Activated B cell treated with CpG ODN at 0.5 μM for 24 hours (primary cell): ENCODE results near the gene LILRB2. TPM values are rescaled to one million over a fixed set of nuclear protein-coding genes. Genes with fewer than 3 reads are reported as not detected.
A peak's percentile ranks its signal among the peaks of the same experiment; 100 is the strongest.

Experiments used
- ATAC-seq: fragments of 200-7000 bp; cut with Tn5 transposase; one replicate; pipeline ENCODE4 v1.10.0; 2021; ENCODE audit warnings: low read depth, mild to moderate bottlenecking, moderate library complexity
- CTCF ChIA-PET: fragments of 350-600 bp; sonication (Branson Sonifier 250); formaldehyde crosslinking; loops from one replicate; lab custom pipeline; 2021; ENCODE audit warnings: antibody characterized with exemption; lab: Charles Lee
- POLR2A ChIA-PET: fragments of 350-600 bp; sonication (Branson Sonifier 250); formaldehyde crosslinking; loops from one replicate; lab custom pipeline; 2021; ENCODE audit warnings: antibody characterized with exemption; lab: Charles Lee
- DNase-seq: peaks from one replicate; pipeline ENCODE4 v3.0.0; 2022
- H3K27ac Mint-ChIP-seq: one replicate; pipeline ENCODE4 v1.8.0; 2020; ENCODE audit warnings: mixed read lengths
- H3K27me3 Mint-ChIP-seq: one replicate; pipeline ENCODE4 v1.8.0; 2021; ENCODE audit warnings: mixed read lengths
- H3K36me3 Mint-ChIP-seq: one replicate; pipeline ENCODE4 v1.8.0; 2021; ENCODE audit warnings: low read depth, mixed read lengths
- H3K4me1 Mint-ChIP-seq: one replicate; pipeline ENCODE4 v1.8.0; 2021; ENCODE audit warnings: mixed read lengths
- H3K4me3 Mint-ChIP-seq: one replicate; pipeline ENCODE4 v1.8.0; 2020; ENCODE audit warnings: mild to moderate bottlenecking, mixed read lengths
- H3K9me3 Mint-ChIP-seq: one replicate; pipeline ENCODE4 v1.8.0; 2020; ENCODE audit warnings: mixed read lengths
- intact Hi-C: fragments of 100-400 bp; cut with micrococcal nuclease; formaldehyde crosslinking; loops from one replicate; pipeline ENCODE4 v1.15.1; 2024
- total RNA-seq: library from RNA; stranded (reverse); gene quantifications from 2 replicates; pipeline ENCODE4 v1.2.3, GENCODE V29; 2022
- TF ChIP-seq, protein P1 (sequence below): fragments of 200-600 bp; IDR thresholded peaks from one replicate; pipeline ENCODE4 v1.8.0; 2022; ENCODE audit warnings: antibody characterized with exemption, mild to moderate bottlenecking

LILRB2 gene
- total RNA-seq, 1 donor from 2014 or later: 7.9 TPM

DNA sequence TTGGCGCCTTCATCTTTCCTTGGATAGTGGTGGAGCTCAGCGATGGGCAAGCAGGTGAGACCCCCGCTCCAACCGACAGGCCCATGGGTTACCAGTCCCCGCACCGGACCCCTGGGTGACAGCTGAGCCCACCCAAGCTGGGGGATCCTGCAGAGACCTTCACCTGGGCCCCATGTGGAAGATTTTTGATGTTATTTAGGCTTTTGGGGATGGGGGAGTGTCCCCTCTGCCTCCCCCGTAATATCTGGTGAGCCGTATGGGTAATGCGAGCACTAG is 37.0 kb upstream of the LILRB2 start:
- ATAC-seq: no peak
- POLR2A ChIA-PET: interaction anchor here (0.8 to 1.9 kb wide), 3 partner anchors 29 to 37 kb away, joined by 3 to 10 read pairs (median 7); partner anchors contain the start of gene LILRB2
- TF ChIP-seq, protein P1, sequence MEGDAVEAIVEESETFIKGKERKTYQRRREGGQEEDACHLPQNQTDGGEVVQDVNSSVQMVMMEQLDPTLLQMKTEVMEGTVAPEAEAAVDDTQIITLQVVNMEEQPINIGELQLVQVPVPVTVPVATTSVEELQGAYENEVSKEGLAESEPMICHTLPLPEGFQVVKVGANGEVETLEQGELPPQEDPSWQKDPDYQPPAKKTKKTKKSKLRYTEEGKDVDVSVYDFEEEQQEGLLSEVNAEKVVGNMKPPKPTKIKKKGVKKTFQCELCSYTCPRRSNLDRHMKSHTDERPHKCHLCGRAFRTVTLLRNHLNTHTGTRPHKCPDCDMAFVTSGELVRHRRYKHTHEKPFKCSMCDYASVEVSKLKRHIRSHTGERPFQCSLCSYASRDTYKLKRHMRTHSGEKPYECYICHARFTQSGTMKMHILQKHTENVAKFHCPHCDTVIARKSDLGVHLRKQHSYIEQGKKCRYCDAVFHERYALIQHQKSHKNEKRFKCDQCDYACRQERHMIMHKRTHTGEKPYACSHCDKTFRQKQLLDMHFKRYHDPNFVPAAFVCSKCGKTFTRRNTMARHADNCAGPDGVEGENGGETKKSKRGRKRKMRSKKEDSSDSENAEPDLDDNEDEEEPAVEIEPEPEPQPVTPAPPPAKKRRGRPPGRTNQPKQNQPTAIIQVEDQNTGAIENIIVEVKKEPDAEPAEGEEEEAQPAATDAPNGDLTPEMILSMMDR: no peak
- peak overlapping the region; percentile 84 for H3K27ac Mint-ChIP-seq
- no peak overlapping the region for H3K4me3 Mint-ChIP-seq
- intact Hi-C loops: loop anchor here (5.0 kb wide), 1 partner anchor 36 kb away; the partner anchor contains the start of gene LILRB2
- CTCF ChIA-PET: no interaction called here
- H3K4me1 Mint-ChIP-seq: peaks cover 41% of the 10 kb centered on the region
- H3K36me3 Mint-ChIP-seq: no peaks in the 10 kb centered on the region
- no peaks in the 10 kb centered on the region for H3K9me3 Mint-ChIP-seq
- DNase-seq: no peak
- H3K27me3 Mint-ChIP-seq: peaks cover 10% of the 10 kb centered on the region

DNA sequence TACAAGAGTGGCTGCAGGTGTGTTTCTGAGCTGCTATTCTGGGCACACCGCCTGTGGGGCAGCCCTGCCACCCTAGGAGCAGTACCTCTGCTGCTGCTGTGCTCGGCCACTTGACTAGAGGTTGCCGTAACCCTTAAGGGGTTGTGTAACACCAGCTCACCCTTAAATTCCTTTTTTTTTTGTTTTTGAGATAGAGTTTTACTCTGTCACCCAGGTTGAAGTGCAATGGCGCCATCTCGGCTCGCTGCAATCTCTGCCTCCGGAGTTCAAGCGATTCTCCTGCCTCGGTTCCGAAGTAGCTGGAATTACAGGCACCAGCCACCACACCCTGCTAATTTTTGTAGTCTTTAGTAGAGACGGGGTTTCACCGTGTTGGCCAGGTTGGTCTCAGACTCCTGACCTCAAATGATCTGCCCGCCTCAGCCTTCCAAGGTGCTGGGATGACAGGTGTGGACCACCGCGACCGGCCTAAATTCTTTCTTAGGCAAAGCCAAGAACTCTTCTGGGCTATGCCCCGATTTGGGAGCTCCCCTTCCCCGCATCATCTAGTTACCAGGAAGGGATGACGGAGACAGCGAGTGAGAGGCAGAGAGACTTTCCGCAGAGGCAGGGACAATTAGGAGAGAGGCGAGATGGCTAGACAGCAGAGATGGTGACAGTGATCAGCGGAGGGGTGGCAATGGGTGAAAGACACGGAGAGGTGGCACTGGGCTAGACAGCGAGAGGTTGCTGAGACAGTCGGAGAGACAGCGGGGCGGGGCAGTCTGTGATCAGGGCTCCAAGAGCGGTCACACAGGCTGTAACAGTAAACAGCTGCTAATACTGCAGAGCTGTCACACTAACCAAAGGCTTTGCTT is 36.4 kb upstream of the LILRB2 start:
- no peak overlapping the region for H3K4me3 Mint-ChIP-seq
- H3K27ac Mint-ChIP-seq: no peak overlapping the region
- intact Hi-C loops: loop anchor here (5.0 kb wide), 1 partner anchor 35 kb away; the partner anchor contains the start of gene LILRB2
- POLR2A ChIA-PET: interaction anchor here (0.9 to 1.3 kb wide), 2 partner anchors 28 to 35 kb away, joined by 3 to 4 read pairs; no protein-coding TSS in a partner anchor
- peaks cover 13% of the 10 kb centered on the region for H3K27me3 Mint-ChIP-seq
- TF ChIP-seq, protein P1: no peak
- peaks cover 47% of the 10 kb centered on the region for H3K4me1 Mint-ChIP-seq
- ATAC-seq: no peak
- H3K9me3 Mint-ChIP-seq: no peaks in the 10 kb centered on the region
- CTCF ChIA-PET: no interaction called here
- H3K36me3 Mint-ChIP-seq: no peaks in the 10 kb centered on the region
- no peak for DNase-seq

DNA sequence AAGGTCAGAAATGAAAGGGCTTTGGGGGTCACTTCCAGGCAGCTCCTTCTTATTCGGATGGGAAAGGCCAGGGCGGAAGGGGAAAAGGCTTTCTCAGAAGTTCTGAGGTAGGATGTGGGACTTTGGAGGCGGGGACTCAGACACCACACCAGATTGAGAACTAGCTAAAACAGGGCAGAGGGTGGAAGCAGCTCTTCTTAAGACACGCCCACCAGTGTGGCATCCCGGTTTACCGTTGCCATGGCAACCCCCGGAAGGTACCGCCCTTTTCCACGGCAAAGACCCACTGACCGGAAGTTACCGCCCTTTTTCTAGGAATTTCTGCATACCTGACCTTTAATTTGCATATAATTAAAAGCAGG is 35.8 kb upstream of the LILRB2 start:
- Mint-ChIP-seq H3K27me3 (peaks cover 13% of the 10 kb centered on the region), H3K4me1 (peaks cover 52% of the 10 kb centered on the region), H3K27ac (no peak overlapping the region), H3K36me3 (no peaks in the 10 kb centered on the region), H3K4me3 (no peak overlapping the region), H3K9me3 (no peaks in the 10 kb centered on the region)
- ChIA-PET POLR2A (interaction anchor here (0.9 to 1.3 kb wide), 2 partner anchors 29 to 34 kb away, joined by 3 to 4 read pairs; no protein-coding TSS in a partner anchor), CTCF (interaction anchor here (0.8 kb wide), 1 partner anchor 74 kb away, joined by 3 read pairs; no protein-coding TSS in a partner anchor)
- intact Hi-C loops: loop anchor here (5.0 kb wide), 1 partner anchor 34 kb away; the partner anchor contains the start of gene LILRB2
- TF ChIP-seq, protein P1: no peak
- DNase-seq (no peak), ATAC-seq (no peak)

DNA sequence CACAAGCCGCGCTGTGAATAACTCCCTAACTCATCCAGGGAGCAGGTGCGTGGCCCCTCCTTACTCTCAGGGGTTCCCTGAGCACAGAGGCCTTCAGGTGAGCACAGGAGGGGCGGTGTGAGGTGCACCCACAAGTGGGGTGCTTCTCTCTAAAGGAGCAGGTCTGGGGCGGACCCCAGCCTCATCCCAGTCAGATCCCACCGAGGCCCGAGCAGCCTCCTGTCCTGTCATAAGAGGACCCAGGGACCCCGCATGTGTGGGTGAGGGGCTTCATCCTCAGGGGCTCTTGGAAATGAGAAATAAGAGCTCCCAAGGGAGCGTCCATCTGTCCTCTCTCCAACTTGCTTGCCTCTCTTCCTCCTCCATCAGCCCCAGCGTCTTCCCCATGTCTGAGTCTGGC is 35.0 kb upstream of the LILRB2 start:
- CTCF ChIA-PET: interaction anchor here (0.8 kb wide), 1 partner anchor 75 kb away, joined by 3 read pairs; no protein-coding TSS in a partner anchor
- intact Hi-C loops: loop anchor here (5.0 kb wide), 1 partner anchor 34 kb away; the partner anchor contains the start of gene LILRB2

More for the DNA sequence above, 35.0 kb upstream of the LILRB2 start:
- DNase-seq (no peak), ATAC-seq (no peak)
- Mint-ChIP-seq H3K36me3 (no peaks in the 10 kb centered on the region), H3K4me1 (peaks cover 50% of the 10 kb centered on the region), H3K4me3 (no peak overlapping the region), H3K27me3 (peaks cover 13% of the 10 kb centered on the region), H3K27ac (no peak overlapping the region), H3K9me3 (no peaks in the 10 kb centered on the region)
- POLR2A ChIA-PET: interaction anchor here (0.6 kb wide), 1 partner anchor 1160 kb away, joined by 3 read pairs; the partner anchor contains the start of gene ZNF628
- TF ChIP-seq, protein P1: no peak
